Measurements from ENCODE around the gene ZC3H10.

GRCh38 chr12:56086608-56087007, 31.5 kb upstream of the ZC3H10 start:
- TF ChIP-seq YY1 (IDR thresholded peaks at IDR 0.05; ENCODE audit: insufficient read depth, insufficient read length) (no peak), SUZ12 (IDR thresholded peaks at IDR 0.05; ENCODE audit: extremely low read depth, insufficient read depth, insufficient read length) (no peak), ZNF274 (IDR thresholded peaks at IDR 0.05; ENCODE audit: low read depth, low read length) (no peak)
